CD14-positive monocyte (primary cell): ENCODE data around the gene LDLRAD4. TPM values are rescaled to one million over a fixed set of nuclear protein-coding genes. Genes with fewer than 3 reads are reported as not detected.
A peak's percentile ranks its signal among the peaks of the same experiment; 100 is the strongest.

ENCODE experiments used
- DNase-seq, 3 donors: peaks; one replicate each; pipeline ENCODE4 v3.0.0-alpha.2; 2011 to 2022
- H2AFZ ChIP-seq: 2 replicates; pipeline ENCODE4 v1.6.0; 2012; ENCODE audit warnings: mild to moderate bottlenecking, low read depth, low read length, inconsistent platforms; ENCODE audit not compliant: insufficient read depth, poor library complexity, severe bottlenecking
- H3K27ac ChIP-seq, 2 donors: 1 replicate in 1 of 2; 2 replicates in 1 of 2; pipeline ENCODE4 v1.5.1; 2012 to 2013; ENCODE audit warnings: low read length in 2 of 2, control low read depth in 1 of 2, inconsistent platforms in 1 of 2, low read depth in 1 of 2, mild to moderate bottlenecking in 1 of 2
- H3K27me3 ChIP-seq, 2 donors: one replicate each; pipeline versions ENCODE4 v1.6.0 to v1.6.1; 2011 to 2013; ENCODE audit warnings: low read length in 2 of 2; ENCODE audit not compliant: control insufficient read depth in 2 of 2, insufficient read depth in 2 of 2
- H3K36me3 ChIP-seq, 2 donors: replicated peaks in 1 of 2; 1 replicate in 1 of 2; 2 replicates in 1 of 2; pipeline versions ENCODE4 v1.5.1 to v1.6.1; 2012 to 2013; ENCODE audit warnings: low read length in 2 of 2, control low read depth in 1 of 2, inconsistent platforms in 1 of 2, mild to moderate bottlenecking in 1 of 2; ENCODE audit not compliant: insufficient read depth in 2 of 2, control insufficient read depth in 1 of 2
- H3K4me1 ChIP-seq, 2 donors: 1 replicate in 1 of 2; 2 replicates in 1 of 2; pipeline versions ENCODE4 v1.5.1 to v1.6.1; 2012 to 2013; ENCODE audit warnings: low read length in 2 of 2, control low read depth in 1 of 2, inconsistent platforms in 1 of 2, mild to moderate bottlenecking in 1 of 2, moderate library complexity in 1 of 2; ENCODE audit not compliant: insufficient read depth in 2 of 2, control insufficient read depth in 1 of 2
- H3K4me2 ChIP-seq: replicated peaks from 2 replicates; pipeline ENCODE3; 2012; ENCODE audit warnings: low read length, moderate library complexity, mild to moderate bottlenecking; ENCODE audit not compliant: poor library complexity, severe bottlenecking; ENCODE audit errors: extremely low read depth
- H3K4me3 ChIP-seq, 3 experiments: fragments of 200-600 bp in 1 of 3; sonication (generic) in 1 of 3; replicated peaks in 1 of 3; 1 replicate in 2 of 3; 2 replicates in 1 of 3; pipeline ENCODE4 v1.5.1; 2011 to 2013; ENCODE audit warnings: low read length in 3 of 3, mild to moderate bottlenecking in 3 of 3, control low read depth in 2 of 3, low read depth in 2 of 3, inconsistent platforms in 1 of 3, moderate library complexity in 1 of 3
- H3K79me2 ChIP-seq: 2 replicates; pipeline ENCODE4 v1.6.0; 2012; ENCODE audit warnings: mild to moderate bottlenecking, control low read depth, inconsistent platforms, low read length, moderate library complexity; ENCODE audit not compliant: insufficient read depth
- H3K9ac ChIP-seq: 2 replicates; pipeline ENCODE4 v1.6.0; 2017; ENCODE audit warnings: low read length, mild to moderate bottlenecking; ENCODE audit not compliant: insufficient read depth, poor library complexity, severe bottlenecking
- H3K9me3 ChIP-seq, 2 donors: replicated peaks in 1 of 2; 1 replicate in 1 of 2; 2 replicates in 1 of 2; pipeline versions ENCODE4 v1.5.1 to v1.6.1; 2012 to 2013; ENCODE audit warnings: low read length in 2 of 2, control low read depth in 1 of 2; ENCODE audit not compliant: control insufficient read depth in 1 of 2, insufficient read depth in 1 of 2
- H4K20me1 ChIP-seq: 2 replicates; pipeline ENCODE4 v1.6.0; 2012; ENCODE audit warnings: mild to moderate bottlenecking, low read length, control low read depth, moderate library complexity; ENCODE audit not compliant: insufficient read depth
- H3K27ac Mint-ChIP-seq, 7 donors: one replicate each; pipeline ENCODE4 v1.8.0; 2020; ENCODE audit warnings: mild to moderate bottlenecking in 7 of 7, mixed read lengths in 7 of 7, moderate library complexity in 6 of 7, inconsistent platforms in 2 of 7
- H3K27me3 Mint-ChIP-seq, 3 donors: one replicate each; pipeline ENCODE4 v1.8.0; 2021 to 2022; ENCODE audit warnings: low read depth in 3 of 3, mild to moderate bottlenecking in 3 of 3, mixed read lengths in 3 of 3, moderate library complexity in 3 of 3, inconsistent platforms in 1 of 3
- H3K36me3 Mint-ChIP-seq, 2 donors: one replicate each; pipeline ENCODE4 v1.8.0; 2020; ENCODE audit warnings: mixed read lengths in 2 of 2, inconsistent platforms in 1 of 2, mild to moderate bottlenecking in 1 of 2
- H3K4me1 Mint-ChIP-seq: one replicate; pipeline ENCODE4 v1.8.0; 2020; ENCODE audit warnings: mild to moderate bottlenecking, mixed read lengths
- H3K4me3 Mint-ChIP-seq, 2 donors: one replicate each; pipeline ENCODE4 v1.8.0; 2020; ENCODE audit warnings: mild to moderate bottlenecking in 2 of 2, mixed read lengths in 2 of 2, moderate library complexity in 1 of 2
- H3K9me3 Mint-ChIP-seq, 7 donors: one replicate each; pipeline ENCODE4 v1.8.0; 2020 to 2022; ENCODE audit warnings: mixed read lengths in 7 of 7, mild to moderate bottlenecking in 6 of 7, moderate library complexity in 6 of 7, inconsistent platforms in 2 of 7
- CTCF ChIP-seq: fragments of 200-600 bp; IDR thresholded peaks from one replicate; pipeline ENCODE4 v1.8.0; 2022; ENCODE audit warnings: antibody characterized with exemption, mild to moderate bottlenecking
- WGBS: methylation state at CpG from one replicate; pipeline ENCODE4 v1.1.5; 2013; ENCODE audit warnings: missing lambda C conversion rate; ENCODE audit not compliant: insufficient coverage; 5-methylcytosine and 5-hydroxymethylcytosine counted together
- intact Hi-C, 2 donors: fragments of 100-400 bp; cut with micrococcal nuclease; formaldehyde crosslinking; loops; one replicate each; pipeline versions ENCODE4 v1.15.0 to v1.15.1; 2023
- polyA plus RNA-seq, 3 donors: library from polyadenylated mRNA; depleted of rRNA in 1 of 3; unstranded in 2 of 3; stranded (reverse) in 1 of 3; fragments of 300-500 nt in 2 of 3; fragments of >200 nt in 1 of 3; fragmentation: Illumina TruSeq in 2 of 3; gene quantifications; 1 replicate in 2 of 3; 2 replicates in 1 of 3; pipeline ENCODE4 v1.2.3, GENCODE V29; 2012 to 2021

The LDLRAD4 gene
- polyA plus RNA-seq, 3 donors, result 13.5 to 15.4 (median 13.8) TPM

- no peak overlapping the region for H2AFZ ChIP-seq
- H3K27me3 ChIP-seq, result no peaks in the 10 kb centered on the region
- no peaks in the 10 kb centered on the region for H3K36me3 ChIP-seq
- intact Hi-C loops, result loop anchor here in 1 of 2 donors (5.0 kb wide), 1 partner anchor 41 kb away; no protein-coding TSS in a partner anchor
- H3K9ac ChIP-seq, result no peak overlapping the region
- peak overlapping the region in 1 of 7 donors; percentile 33 for H3K27ac Mint-ChIP-seq
- H3K4me1 Mint-ChIP-seq, result peaks cover 53% of the 10 kb centered on the region
- peaks cover 0 to 5% (median 5%) of the 10 kb centered on the region in 3 donors for H3K27me3 Mint-ChIP-seq
- no peaks in the 10 kb centered on the region for H3K9me3 ChIP-seq
- H3K4me1 ChIP-seq, result peaks cover 43 to 47% of the 10 kb centered on the region in 2 donors
- H3K4me2 ChIP-seq, result no peak overlapping the region
- no peak overlapping the region for H3K4me3 Mint-ChIP-seq
- H3K79me2 ChIP-seq, result no peaks in the 10 kb centered on the region
- no peak for TF ChIP-seq CTCF
- DNase-seq, result no peak
- H3K9me3 Mint-ChIP-seq, result peaks cover 0 to 2% (median 0%) of the 10 kb centered on the region in 7 donors
- no peak overlapping the region for H3K4me3 ChIP-seq
- peaks cover 77% of the 10 kb centered on the region for H4K20me1 ChIP-seq
- no peaks in the 10 kb centered on the region for H3K36me3 Mint-ChIP-seq
- 97% methylated on average over 43 of the region's 50 CpGs for WGBS
- no peak overlapping the region for H3K27ac ChIP-seq
Observed at GRCh38 chr18:13262839-13263691, 44.5 kb downstream of the LDLRAD4 start.

- no peak overlapping the region for H3K9ac ChIP-seq
- intact Hi-C loops, result loop anchor here in 1 of 2 donors (5.0 kb wide), 1 partner anchor 42 kb away; no protein-coding TSS in a partner anchor
- H3K4me3 ChIP-seq, result no peak overlapping the region
- peaks cover 0 to 2% (median 0%) of the 10 kb centered on the region in 7 donors for H3K9me3 Mint-ChIP-seq
- no peaks in the 10 kb centered on the region for H3K27me3 ChIP-seq
- no peaks in the 10 kb centered on the region for H3K79me2 ChIP-seq
- H3K4me1 Mint-ChIP-seq, result peaks cover 57% of the 10 kb centered on the region
- no peak for TF ChIP-seq CTCF
- H3K36me3 ChIP-seq, result no peaks in the 10 kb centered on the region
- H3K27ac ChIP-seq, result no peak overlapping the region
- H3K4me3 Mint-ChIP-seq, result no peak overlapping the region
- peaks cover 76% of the 10 kb centered on the region for H4K20me1 ChIP-seq
- H3K4me2 ChIP-seq, result no peak overlapping the region
- DNase-seq, result no peak
- no peaks in the 10 kb centered on the region for H3K36me3 Mint-ChIP-seq
- H2AFZ ChIP-seq, result no peak overlapping the region
- 98% methylated on average over 13 of the region's 19 CpGs for WGBS
- peaks cover 48 to 50% of the 10 kb centered on the region in 2 donors for H3K4me1 ChIP-seq
- H3K27me3 Mint-ChIP-seq, result peaks cover 0 to 5% (median 3%) of the 10 kb centered on the region in 3 donors
- H3K9me3 ChIP-seq, result no peaks in the 10 kb centered on the region
- H3K27ac Mint-ChIP-seq, result no peak overlapping the region
Observed at GRCh38 chr18:13264091-13265007, 45.8 kb downstream of the LDLRAD4 start.
